T-helper 17 cell (primary cell): Measurements from ENCODE around the gene PLA2G15. TPM values are rescaled to one million over a fixed set of nuclear protein-coding genes. Genes with fewer than 3 reads are reported as not detected.

Experiments used
- ATAC-seq: fragments of 150-1000 bp; cut with Tn5 transposase; 2 replicates; pipeline ENCODE4 v1.10.0; 2021; ENCODE audit warnings: mild to moderate bottlenecking, moderate library complexity
- DNase-seq, 3 donors: peaks; one replicate each; pipeline versions ENCODE4 v3.0.0 to v3.0.0-alpha.2; 2020 to 2021
- H3K9me3 ChIP-seq: one replicate; pipeline ENCODE4 v1.7.0; 2013; ENCODE audit warnings: low read length, mild to moderate bottlenecking; ENCODE audit not compliant: control insufficient read depth, poor library complexity, severe bottlenecking
- H3K27ac Mint-ChIP-seq: one replicate; pipeline ENCODE4 v1.8.0; 2022; ENCODE audit warnings: mild to moderate bottlenecking, moderate library complexity, mixed read lengths
- H3K27me3 Mint-ChIP-seq: one replicate; pipeline ENCODE4 v1.8.0; 2022; ENCODE audit warnings: mixed read lengths
- H3K36me3 Mint-ChIP-seq: one replicate; pipeline ENCODE4 v1.8.0; 2022; ENCODE audit warnings: low read depth, mixed read lengths
- H3K4me1 Mint-ChIP-seq: one replicate; pipeline ENCODE4 v1.8.0; 2022; ENCODE audit warnings: mild to moderate bottlenecking, mixed read lengths
- H3K4me3 Mint-ChIP-seq: one replicate; pipeline ENCODE4 v1.8.0; 2022; ENCODE audit warnings: mild to moderate bottlenecking, moderate library complexity, mixed read lengths
- total RNA-seq, 4 donors: library from RNA in 2 of 4; stranded (reverse) in 2 of 4; gene quantifications; one replicate each; pipeline ENCODE4 v1.2.3 and lab custom pipeline; 2022 to 2026

PLA2G15 gene
- total RNA-seq, 2 donors from 2014 or later = 6.6 to 7.4 TPM

DNA sequence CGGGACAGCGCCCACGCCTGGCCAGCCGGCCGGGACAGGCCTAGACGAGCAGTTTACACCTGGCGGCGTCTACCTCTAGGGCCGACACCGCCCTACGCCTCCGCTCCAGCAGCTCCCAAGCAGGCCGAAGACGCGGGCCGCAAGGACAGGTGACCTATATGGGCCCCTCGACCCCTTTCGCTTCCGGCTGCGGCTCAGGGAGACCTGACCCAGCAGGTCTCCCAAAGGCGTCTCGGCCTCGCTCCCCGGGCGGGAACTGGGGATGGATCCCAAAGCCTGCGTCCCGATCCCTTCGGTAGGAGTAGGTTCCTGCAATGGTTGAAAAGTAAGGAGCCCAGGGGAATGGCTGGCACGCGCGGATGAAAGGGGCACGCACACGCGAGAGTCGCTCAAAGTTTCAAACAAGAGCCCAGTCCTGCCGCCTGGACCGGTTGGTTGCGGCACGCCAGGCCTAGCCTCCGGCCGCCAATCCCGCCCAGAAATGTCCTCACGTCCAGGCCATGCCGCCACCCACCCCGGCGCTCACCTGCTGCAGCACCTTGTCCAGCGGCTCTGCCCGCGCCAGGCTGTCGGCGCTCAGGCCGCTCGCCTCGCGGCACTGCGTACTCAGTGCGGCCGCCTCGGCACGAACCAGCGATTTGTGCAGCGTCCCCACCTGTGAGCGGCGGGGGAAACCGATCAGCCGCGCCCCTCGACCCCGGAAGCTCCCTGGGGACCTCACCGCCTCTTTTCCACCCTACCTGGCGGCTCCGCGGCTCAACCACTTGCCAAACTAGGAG lies 9.9 kb upstream of the PLA2G15 start:
- H3K9me3 ChIP-seq = no peaks in the 10 kb centered on the region
- Mint-ChIP-seq H3K36me3 (no peaks in the 10 kb centered on the region), H3K4me3 (peak overlapping the region; percentile 52), H3K27ac (peak overlapping the region; percentile 65), H3K4me1 (peaks cover 28% of the 10 kb centered on the region), H3K27me3 (no peaks in the 10 kb centered on the region)
- ATAC-seq (no peak), DNase-seq (no peak)

DNA sequence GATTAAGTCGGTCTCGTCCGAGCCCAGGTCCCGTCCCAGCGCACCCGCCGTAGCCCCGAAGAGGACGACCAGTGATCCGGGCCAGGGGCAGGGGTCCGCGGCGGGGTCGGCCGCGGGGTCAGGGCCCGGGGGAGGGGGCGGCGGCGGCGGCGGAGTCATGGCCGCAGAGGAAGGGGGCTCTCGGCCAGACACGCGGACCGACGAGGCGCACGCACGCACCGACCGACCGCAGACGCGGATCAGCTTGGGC lies 9.4 kb upstream of the PLA2G15 start, which contains the start of gene ESRP2:
Gene ESRP2 (minus strand): TSS at position 241 of the 250 bp plus-strand sequence. CDS start 82 bp downstream, at position 159.
- DNase-seq (no peak), ATAC-seq (no peak)
- Mint-ChIP-seq H3K27me3 (no peaks in the 10 kb centered on the region), H3K27ac (peak within 1 kb of the TSS; percentile 65), H3K4me3 (peak within 1 kb of the TSS; percentile 94), H3K36me3 (no peaks in the 10 kb centered on the region), H3K4me1 (peaks cover 28% of the 10 kb centered on the region)
- H3K9me3 ChIP-seq = no peaks in the 10 kb centered on the region

DNA sequence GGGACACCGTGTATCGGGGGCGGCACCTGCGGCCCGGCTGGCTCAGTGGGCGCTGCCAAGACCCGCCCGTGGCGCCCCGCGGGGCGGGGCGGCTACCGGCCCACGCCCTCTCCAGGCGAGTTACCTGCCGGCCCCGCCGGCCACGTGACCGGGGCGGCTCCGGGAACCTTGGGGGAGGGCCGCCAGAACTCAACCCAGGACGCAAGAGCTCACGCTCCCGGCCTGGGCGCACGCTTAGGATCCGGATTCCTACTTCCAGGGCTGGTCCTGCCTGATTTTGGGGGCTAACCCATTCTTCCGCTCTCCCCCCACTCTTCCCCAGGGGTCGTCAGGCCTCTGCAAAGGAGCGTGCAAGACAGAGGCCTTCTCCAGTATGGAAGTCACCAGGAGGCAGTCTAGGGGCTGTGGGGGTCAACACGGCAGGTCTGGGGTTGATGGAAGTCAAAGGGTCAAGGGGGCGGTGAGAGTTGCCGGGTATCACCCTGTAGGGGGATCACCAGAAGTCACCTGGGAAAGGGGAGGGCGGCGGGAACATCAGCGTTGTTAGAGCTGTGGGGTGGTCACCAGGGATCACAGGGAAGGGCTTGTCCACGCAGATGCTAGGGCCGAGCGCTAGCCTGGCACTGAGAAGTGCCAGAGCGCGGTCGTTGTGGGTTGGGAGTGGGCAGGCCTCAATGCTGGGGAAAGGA lies 8.9 kb upstream of the PLA2G15 start:
- DNase-seq (peak; percentile 25 to 63 (median 59)), ATAC-seq (peak; percentile 22)
- H3K36me3 Mint-ChIP-seq = no peaks in the 10 kb centered on the region
- peak overlapping the region; percentile 94 for H3K4me3 Mint-ChIP-seq
- H3K9me3 ChIP-seq = no peaks in the 10 kb centered on the region
- H3K27ac Mint-ChIP-seq = peak overlapping the region; percentile 53
- H3K27me3 Mint-ChIP-seq = no peaks in the 10 kb centered on the region
- H3K4me1 Mint-ChIP-seq = peaks cover 28% of the 10 kb centered on the region

DNA sequence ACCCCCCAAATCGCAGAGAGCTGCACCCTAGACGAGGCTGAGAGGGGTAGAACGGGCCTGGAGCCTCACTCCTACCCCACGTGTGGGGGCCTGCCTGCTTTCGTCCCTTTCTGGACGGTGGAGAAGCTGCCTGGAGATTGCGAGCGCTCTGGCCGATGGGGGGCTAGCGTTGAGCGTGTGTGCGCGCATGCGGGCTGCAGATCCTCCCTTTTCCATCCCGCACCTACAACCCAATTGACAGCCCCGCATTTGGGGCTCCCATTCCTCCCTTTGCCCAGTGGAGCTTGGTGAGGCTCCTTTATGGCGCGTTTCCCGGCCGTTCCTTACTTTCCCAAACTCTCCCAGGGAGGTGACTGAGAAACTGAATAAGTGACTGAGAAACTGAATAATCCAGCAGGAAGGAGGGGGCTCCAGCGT lies 8.3 kb upstream of the PLA2G15 start:
- peak; percentile 6 for ATAC-seq
- H3K4me3 Mint-ChIP-seq = peak overlapping the region; percentile 94
- H3K36me3 Mint-ChIP-seq = no peaks in the 10 kb centered on the region
- no peaks in the 10 kb centered on the region for H3K27me3 Mint-ChIP-seq
- peaks cover 28% of the 10 kb centered on the region for H3K4me1 Mint-ChIP-seq
- H3K27ac Mint-ChIP-seq = peak overlapping the region; percentile 53
- no peaks in the 10 kb centered on the region for H3K9me3 ChIP-seq
- no peak for DNase-seq

DNA sequence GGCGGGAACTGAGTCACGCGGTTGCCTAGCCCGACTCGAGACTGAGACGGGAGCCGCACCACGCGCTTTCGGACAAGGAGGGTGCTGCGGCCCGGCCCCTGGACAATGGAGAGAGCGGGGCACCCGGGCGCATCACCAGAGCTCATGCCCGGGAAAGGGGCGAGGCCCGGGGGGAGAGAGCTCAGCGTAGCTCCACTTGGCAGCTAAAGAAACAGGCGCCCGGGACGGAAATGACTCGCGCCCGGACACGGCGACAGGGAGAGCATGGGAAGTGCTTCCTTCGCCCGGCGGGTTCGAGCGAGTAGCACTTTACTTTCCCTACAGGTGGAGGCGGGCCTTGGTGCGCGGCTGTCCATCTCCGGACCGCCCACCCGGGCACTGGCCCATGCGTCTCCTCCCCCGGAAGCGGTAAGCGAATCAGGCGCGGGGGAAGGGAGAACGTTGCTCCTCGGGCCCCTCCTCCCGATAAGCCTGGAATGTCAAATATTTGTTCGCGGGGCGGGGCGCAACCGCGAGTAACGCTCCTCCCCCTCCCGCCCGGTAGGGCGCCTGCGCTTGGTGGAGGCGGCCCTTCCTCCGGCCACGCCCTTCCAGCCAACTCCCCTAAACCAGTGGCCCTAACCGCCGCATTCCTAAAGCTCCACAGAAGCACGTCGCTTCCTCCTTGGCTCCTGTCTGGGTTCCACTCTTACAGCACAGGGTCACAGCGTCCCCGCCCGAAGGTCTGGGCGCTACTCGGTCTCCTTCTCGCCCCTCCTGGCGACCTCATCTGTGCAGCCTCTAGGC lies 7.7 kb upstream of the PLA2G15 start:
- ATAC-seq (peak; percentile 79), DNase-seq (peak; percentile 73 to 87 (median 84))
- peak overlapping the region; percentile 94 for H3K4me3 Mint-ChIP-seq
- no peaks in the 10 kb centered on the region for H3K27me3 Mint-ChIP-seq
- H3K9me3 ChIP-seq = no peaks in the 10 kb centered on the region
- H3K27ac Mint-ChIP-seq = peak overlapping the region; percentile 53
- H3K4me1 Mint-ChIP-seq = peaks cover 28% of the 10 kb centered on the region
- H3K36me3 Mint-ChIP-seq = no peaks in the 10 kb centered on the region

DNA sequence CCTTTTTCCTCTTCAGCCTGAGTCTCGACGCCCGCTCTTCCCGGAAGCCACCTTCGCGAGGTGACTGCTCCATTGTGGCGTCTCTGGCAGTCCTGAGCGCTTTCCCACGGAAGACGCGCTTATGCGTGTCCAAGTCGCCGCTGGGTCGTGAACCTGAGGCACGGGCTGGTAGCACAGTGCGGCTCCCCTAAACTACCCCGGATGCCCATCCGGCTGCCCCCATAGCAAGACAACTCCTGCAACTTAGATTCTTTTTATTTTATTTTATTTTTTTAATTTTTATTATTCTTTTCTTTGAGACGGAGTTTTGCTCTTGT lies 7.2 kb upstream of the PLA2G15 start:
- peaks cover 28% of the 10 kb centered on the region for H3K4me1 Mint-ChIP-seq
- H3K27me3 Mint-ChIP-seq = no peaks in the 10 kb centered on the region
- H3K4me3 Mint-ChIP-seq = peak overlapping the region; percentile 94
- ATAC-seq (no peak), DNase-seq (peak in 1 of 3 donors; percentile 36)
- peak overlapping the region; percentile 53 for H3K27ac Mint-ChIP-seq
- no peaks in the 10 kb centered on the region for H3K9me3 ChIP-seq
- no peaks in the 10 kb centered on the region for H3K36me3 Mint-ChIP-seq

DNA sequence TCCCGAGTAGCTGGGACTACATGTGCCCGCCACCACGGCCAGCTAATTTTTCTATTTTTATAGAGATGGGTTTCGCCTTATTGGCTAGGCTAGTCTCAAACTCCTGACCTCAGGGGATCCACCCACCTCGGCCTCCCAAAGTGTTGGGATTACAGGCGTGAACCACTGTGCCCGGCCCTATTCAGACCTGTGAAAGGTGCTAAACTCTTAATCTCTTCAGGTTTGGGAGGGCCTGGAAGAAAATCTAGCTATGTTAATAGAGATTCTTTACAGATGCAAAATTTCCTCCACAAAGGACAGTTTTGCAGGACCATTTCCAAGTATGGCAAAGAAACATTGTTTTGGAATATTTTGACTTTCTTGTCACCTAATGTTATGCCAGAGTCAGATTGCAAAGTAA lies 3.1 kb upstream of the PLA2G15 start:
- Mint-ChIP-seq H3K27ac (no peak overlapping the region), H3K36me3 (no peaks in the 10 kb centered on the region), H3K27me3 (no peaks in the 10 kb centered on the region), H3K4me3 (peak overlapping the region; percentile 25), H3K4me1 (peaks cover 27% of the 10 kb centered on the region)
- no peaks in the 10 kb centered on the region for H3K9me3 ChIP-seq
- DNase-seq (no peak), ATAC-seq (no peak)

DNA sequence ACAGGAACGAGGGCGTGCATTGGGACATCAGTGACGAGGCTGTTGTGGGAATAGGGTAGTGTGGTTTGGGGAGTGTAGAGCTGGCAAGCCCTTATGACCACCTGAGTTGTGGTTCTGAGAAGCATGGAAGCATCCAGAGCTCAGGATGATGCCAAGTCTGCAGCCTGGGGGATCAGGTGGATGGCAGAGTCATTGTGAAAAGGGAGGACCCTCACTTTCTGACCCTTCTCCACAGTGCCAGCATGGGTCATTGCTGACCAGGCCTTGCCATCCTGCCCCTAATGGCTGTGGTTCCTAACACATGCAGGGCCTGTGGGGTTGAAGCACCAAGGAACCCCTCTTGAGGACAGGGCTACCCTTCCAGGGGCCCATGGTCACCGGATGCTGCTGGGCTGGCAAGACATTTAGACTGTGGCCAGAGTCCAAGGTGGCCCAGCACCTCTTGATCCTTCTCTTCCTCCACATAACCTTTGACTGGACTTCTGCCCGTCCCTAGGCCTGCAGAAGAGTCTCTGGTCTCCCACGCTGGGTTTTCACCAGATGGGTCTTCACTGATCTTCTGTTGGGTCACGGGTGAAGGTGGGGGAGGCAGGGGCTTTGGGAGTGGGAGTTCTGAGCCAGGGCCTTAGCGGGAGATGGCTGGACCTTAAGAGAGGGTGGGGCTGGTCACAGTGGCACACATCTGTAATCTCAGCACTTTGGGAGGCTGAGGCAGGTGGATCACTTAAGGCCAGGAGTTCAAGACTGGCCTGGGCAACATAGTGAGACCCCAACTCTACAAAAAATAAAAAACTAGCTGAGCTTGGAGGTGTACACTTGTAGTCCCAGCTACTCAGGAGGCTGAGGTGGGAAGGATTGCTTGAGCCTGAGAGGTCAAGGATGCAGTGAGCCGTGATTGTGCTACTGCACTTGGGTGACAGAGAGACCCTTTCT lies 2.0 kb upstream of the PLA2G15 start:
- Mint-ChIP-seq H3K27ac (no peak overlapping the region), H3K27me3 (no peaks in the 10 kb centered on the region), H3K4me3 (peak overlapping the region; percentile 98), H3K4me1 (peaks cover 22% of the 10 kb centered on the region), H3K36me3 (no peaks in the 10 kb centered on the region)
- no peaks in the 10 kb centered on the region for H3K9me3 ChIP-seq
- no peak for ATAC-seq
- no peak for DNase-seq

DNA sequence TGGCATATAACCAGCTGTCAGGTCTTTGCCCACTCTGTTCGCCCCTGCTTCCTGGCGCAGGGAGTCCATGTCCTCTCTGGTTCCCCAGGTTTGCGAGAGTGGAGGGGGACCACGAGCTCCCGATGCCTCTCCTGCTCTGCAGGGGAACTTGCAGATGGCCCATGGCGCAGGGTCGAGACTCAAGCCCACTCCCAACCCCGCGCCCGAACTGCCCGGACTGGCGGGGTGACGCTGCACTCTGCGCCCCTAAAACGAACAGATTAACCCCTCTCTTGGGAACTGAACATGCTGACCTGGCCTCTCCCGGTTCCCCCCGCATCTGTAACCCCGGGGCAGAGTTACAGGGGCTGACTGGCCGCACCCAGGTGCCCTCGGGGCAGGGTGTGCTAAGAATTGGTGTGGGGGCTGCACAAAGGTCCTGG lies 681 bp upstream of the PLA2G15 start:
- Mint-ChIP-seq H3K27me3 (no peaks in the 10 kb centered on the region), H3K4me1 (peaks cover 22% of the 10 kb centered on the region), H3K4me3 (peak overlapping the region; percentile 98), H3K36me3 (no peaks in the 10 kb centered on the region), H3K27ac (peak overlapping the region; percentile 84)
- DNase-seq = no peak
- H3K9me3 ChIP-seq = no peaks in the 10 kb centered on the region
- no peak for ATAC-seq

DNA sequence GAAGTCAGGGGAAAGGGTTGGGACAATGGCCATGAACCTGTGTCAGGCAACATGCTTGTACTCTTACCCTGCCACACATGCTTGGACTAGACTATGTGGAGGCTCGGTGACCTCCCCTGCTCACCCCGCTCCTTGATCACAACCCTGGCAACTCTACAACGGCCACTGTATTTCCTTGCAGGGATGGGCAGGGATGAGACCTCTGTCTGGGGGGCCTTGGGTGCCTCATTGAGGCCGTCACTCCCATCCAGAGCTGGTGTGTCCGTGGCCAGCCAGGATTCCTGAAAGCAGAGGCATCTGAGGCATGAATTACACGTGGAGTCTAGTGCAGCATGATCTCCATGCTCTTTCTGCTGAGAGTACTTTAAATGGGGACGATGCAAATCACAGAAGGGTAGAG lies 948 bp downstream of the PLA2G15 start:
- peaks cover 3% of the 10 kb centered on the region for H3K36me3 Mint-ChIP-seq
- H3K4me3 Mint-ChIP-seq = peak overlapping the region; percentile 98
- peak overlapping the region; percentile 84 for H3K27ac Mint-ChIP-seq
- ATAC-seq (no peak), DNase-seq (no peak)
- no peaks in the 10 kb centered on the region for H3K27me3 Mint-ChIP-seq
- H3K9me3 ChIP-seq = no peaks in the 10 kb centered on the region
- peaks cover 20% of the 10 kb centered on the region for H3K4me1 Mint-ChIP-seq

DNA sequence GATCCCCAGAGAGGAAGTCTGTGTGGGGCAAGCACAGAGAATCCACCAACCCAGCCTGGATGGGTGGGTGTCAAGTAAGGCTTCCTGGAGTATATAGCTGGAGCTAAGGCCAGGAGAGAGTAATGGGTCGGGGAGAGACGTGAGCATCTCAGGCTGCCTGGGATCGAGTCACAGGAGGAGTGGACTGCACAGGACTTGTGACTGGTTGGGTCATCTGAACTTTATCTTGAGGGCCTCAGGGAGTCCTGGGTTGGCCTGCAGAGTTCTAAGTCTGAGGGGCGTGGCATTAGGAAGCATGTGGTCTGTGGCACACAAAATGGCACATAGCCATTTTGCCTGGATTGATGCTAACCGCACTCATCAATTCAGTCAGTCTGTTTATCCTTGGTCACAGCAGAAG lies 1.5 kb downstream of the PLA2G15 start:
- H3K27ac Mint-ChIP-seq = no peak overlapping the region

DNA sequence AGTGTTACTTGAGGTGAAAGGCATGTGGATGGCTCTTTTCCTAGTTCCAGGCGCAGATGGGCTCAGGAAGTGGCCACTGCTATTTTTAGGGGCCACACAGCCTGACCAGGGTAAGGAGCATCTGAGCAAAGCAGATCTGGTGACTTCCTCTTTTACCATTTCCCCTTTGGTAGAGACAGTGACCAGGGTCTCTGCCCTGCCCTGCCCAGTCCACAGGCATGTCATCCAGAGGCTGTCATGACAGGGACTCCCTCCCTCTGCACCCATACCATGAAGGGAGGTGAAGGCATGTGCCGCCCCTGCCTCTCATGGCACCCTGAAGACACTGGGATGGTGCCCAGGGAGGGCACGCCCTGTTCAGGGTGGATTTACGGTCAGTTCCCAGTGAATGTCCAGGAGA lies 2.2 kb downstream of the PLA2G15 start:
- ATAC-seq = no peak
- no peak overlapping the region for H3K4me3 Mint-ChIP-seq

More for the DNA sequence above, 1.5 kb downstream of the PLA2G15 start:
- Mint-ChIP-seq H3K27me3 (no peaks in the 10 kb centered on the region), H3K4me1 (peaks cover 20% of the 10 kb centered on the region), H3K36me3 (peaks cover 3% of the 10 kb centered on the region), H3K4me3 (peak overlapping the region; percentile 98)
- DNase-seq (no peak), ATAC-seq (no peak)
- H3K9me3 ChIP-seq = no peaks in the 10 kb centered on the region

More for the DNA sequence above, 2.2 kb downstream of the PLA2G15 start:
- Mint-ChIP-seq H3K27ac (peak overlapping the region; percentile 11), H3K36me3 (peaks cover 3% of the 10 kb centered on the region), H3K4me1 (peaks cover 20% of the 10 kb centered on the region), H3K27me3 (no peaks in the 10 kb centered on the region)
- no peaks in the 10 kb centered on the region for H3K9me3 ChIP-seq
- no peak for DNase-seq
